Activated naive CD4-positive, alpha-beta T cell treated with anti-CD3 and anti-CD28 coated beads, Interleukin-2, amount 50 U/mL, for 72 hours (primary cell): ENCODE results near the gene HLA-E. TPM values are rescaled to one million over a fixed set of nuclear protein-coding genes. Genes with fewer than 3 reads are reported as not detected.

ENCODE experiments used
- ATAC-seq, 2 donors: fragments of 150-1000 bp; cut with Tn5 transposase; 2 replicates each; pipeline ENCODE4 v1.10.0; 2021; ENCODE audit warnings: mild to moderate bottlenecking in 2 of 2, moderate library complexity in 2 of 2
- DNase-seq, 2 donors: peaks; one replicate each; pipeline ENCODE4 v3.0.0; 2021 to 2022; ENCODE audit warnings: low spot score in 2 of 2
- H3K27ac Mint-ChIP-seq, 2 donors: one replicate each; pipeline ENCODE4 v1.8.0; 2022; ENCODE audit warnings: mild to moderate bottlenecking in 2 of 2, mixed read lengths in 2 of 2
- H3K36me3 Mint-ChIP-seq, 2 donors: one replicate each; pipeline ENCODE4 v1.8.0; 2022; ENCODE audit warnings: mixed read lengths in 2 of 2
- H3K9me3 Mint-ChIP-seq, 2 donors: one replicate each; pipeline ENCODE4 v1.8.0; 2022; ENCODE audit warnings: mixed read lengths in 2 of 2
- total RNA-seq, 2 donors: library from RNA; stranded (reverse); gene quantifications; one replicate each; pipeline ENCODE4 v1.2.3, GENCODE V29; 2022

HLA-E gene
- 100 to 1,000 TPM; 493 to 574 TPM for total RNA-seq

DNA sequence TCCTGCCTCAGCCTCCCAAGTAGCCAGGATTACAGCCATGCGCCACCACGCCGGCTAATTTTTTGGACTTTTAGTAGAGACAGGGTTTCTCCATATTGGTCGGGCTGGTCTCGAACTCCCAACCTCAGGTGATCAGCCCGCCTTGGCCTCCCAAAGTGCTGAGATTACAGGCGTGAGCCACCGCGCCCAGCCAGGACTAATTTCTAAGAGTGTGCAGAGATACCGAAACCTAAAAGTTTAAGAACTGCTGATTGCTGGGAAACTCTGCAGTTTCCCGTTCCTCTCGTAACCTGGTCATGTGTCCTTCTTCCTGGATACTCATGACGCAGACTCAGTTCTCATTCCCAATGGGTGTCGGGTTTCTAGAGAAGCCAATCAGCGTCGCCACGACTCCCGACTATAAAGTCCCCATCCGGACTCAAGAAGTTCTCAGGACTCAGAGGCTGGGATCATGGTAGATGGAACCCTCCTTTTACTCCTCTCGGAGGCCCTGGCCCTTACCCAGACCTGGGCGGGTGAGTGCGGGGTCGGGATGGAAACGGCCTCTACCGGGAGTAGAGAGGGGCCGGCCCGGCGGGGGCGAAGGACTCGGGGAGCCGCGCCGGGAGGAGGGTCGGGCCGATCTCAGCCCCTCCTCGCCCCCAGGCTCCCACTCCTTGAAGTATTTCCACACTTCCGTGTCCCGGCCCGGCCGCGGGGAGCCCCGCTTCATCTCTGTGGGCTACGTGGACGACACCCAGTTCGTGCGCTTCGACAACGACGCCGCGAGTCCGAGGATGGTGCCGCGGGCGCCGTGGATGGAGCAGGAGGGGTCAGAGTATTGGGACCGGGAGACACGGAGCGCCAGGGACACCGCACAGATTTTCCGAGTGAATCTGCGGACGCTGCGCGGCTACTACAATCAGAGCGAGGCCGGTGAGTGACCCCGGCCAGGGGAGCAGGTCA, at the start of gene HLA-E:
HLA-E (plus strand) TSS at position 429 of the 945 bp plus-strand sequence; CDS start at position 452, 23 bp downstream.
- H3K9me3 Mint-ChIP-seq, result no peaks in the 10 kb centered on the region
- H3K36me3 Mint-ChIP-seq, result peaks cover 51 to 53% of the 10 kb centered on the region in 2 donors
- DNase-seq, result peak; percentile 87 to 93
- H3K27ac Mint-ChIP-seq, result peak within 1 kb of the TSS; percentile 99 to 100
- peak; percentile 78 for ATAC-seq

DNA sequence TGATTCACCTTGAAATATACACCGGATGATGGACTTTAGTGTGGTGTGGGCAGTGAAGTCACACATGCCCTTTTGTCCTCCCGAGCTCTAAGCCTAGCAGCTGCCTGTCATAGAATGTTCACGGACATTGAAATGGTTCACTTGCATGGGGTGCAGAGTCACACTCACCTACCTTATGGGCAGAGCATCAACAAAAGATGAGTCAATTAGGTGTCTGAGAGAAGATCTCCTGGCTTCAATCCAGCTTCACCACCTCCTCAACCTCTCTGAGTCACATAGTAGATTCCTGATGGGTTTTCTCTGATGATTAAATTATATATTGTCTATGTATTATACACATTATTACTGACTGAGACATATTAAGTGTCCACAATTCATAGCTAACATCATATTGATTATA, 48.1 kb upstream of the HLA-E start:
- ATAC-seq, result peak; percentile 31 to 85

DNA sequence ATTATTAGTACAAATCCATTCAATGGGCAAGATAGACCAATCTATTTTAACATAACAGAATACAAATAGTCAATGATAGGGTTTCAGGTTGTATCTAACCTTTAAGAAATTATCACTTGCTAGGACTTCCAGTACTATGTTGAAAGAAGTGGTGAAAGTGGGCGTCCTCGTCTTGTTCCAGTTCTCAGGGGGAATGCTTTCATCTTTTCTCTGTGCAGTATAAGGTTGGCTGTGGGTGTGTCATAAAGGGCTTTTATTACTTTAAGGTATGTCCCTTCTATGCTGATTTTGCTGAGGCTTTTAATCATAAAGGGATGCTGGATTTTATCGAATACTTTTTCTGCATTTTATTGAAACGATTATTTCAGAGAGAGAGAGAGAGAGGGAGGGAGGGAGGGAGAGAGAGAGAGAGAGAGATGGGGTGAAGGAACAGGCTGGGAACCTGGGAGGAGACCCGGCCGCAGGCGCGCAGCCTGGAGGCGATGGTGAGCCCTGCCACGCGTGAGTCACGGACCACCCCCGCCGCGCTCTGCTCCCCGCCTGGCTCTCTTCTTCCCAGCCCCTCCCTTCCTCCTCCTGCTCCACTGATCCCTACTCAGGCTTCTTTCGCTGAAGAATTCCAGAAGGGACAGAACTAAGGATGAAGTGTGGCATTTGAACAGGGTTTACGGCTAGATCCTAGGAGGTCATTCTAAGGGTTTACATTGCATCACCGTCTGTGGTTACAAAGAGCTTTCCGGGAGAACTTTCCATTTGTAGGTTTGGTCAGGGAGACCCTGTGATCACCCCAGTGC, 45.5 kb upstream of the HLA-E start:
- no peaks in the 10 kb centered on the region for H3K9me3 Mint-ChIP-seq
- ATAC-seq, result peak in 1 of 2 donors; percentile 46
- peak overlapping the region in 1 of 2 donors; percentile 66 for H3K27ac Mint-ChIP-seq
- DNase-seq, result no peak
- H3K36me3 Mint-ChIP-seq, result no peaks in the 10 kb centered on the region

More for the DNA sequence above, 48.1 kb upstream of the HLA-E start:
- Mint-ChIP-seq H3K27ac (no peak overlapping the region), H3K9me3 (no peaks in the 10 kb centered on the region), H3K36me3 (no peaks in the 10 kb centered on the region)
- no peak for DNase-seq

DNA sequence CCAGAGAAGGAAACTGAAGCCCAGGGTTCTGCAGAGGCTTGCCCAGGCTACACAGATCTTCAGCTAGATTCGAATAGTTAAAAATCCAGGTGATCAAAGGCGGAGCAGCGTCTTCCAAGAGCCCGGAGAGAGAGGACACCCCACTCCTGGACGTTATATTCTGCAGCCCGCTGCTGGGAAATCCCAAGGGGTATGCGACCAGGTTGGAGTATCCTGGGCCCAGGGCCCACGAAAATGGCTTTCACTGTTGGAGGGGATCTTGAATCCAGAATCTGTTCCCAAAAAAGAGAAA, 44.9 kb upstream of the HLA-E start:
- no peak for DNase-seq
- no peak for ATAC-seq
- H3K27ac Mint-ChIP-seq, result no peak overlapping the region
- H3K9me3 Mint-ChIP-seq, result no peaks in the 10 kb centered on the region
- H3K36me3 Mint-ChIP-seq, result no peaks in the 10 kb centered on the region

DNA sequence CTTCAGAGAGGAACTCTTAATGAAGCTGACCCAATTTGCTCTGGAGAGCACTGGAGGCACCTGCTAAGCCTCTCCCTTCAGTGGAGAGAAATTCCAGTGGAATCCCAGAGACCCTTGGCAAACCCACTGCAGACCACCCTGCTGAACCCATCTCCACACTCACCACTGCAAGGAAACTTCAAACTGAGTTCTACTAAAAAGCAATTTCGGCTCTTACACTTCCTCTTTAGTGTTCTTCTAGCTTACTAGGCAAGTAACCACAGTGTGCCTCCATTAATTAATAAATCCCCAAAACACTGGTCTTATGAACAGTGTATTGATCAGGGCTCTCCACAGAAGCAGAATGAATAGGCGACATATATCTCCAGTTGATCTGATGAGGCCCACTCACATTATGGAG, 43.0 kb upstream of the HLA-E start:
- no peak overlapping the region for H3K27ac Mint-ChIP-seq
- H3K36me3 Mint-ChIP-seq, result no peaks in the 10 kb centered on the region
- no peak for ATAC-seq
- no peaks in the 10 kb centered on the region for H3K9me3 Mint-ChIP-seq
- DNase-seq, result no peak

DNA sequence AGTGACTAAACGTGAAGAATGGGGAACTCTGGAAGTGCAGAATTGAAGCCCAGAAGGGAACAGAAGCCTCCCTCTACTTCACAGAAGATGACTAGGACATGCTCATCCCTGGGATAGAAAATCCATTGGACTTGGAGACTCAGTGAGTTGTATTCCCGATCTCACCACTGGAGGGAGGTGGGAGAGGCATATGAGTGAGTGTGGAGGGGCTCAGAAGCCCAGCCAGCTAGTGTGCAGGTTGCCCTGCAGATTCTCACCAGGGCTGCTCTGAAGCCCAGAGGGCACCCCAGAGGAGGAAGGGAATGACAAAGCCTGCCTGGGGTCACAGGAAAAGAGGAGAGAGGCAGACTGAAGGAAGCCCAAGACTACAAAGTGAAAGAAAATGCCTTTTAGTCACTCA, 42.1 kb upstream of the HLA-E start:
- H3K9me3 Mint-ChIP-seq, result no peaks in the 10 kb centered on the region
- ATAC-seq (no peak), DNase-seq (no peak)
- H3K36me3 Mint-ChIP-seq, result no peaks in the 10 kb centered on the region
- H3K27ac Mint-ChIP-seq, result no peak overlapping the region

DNA sequence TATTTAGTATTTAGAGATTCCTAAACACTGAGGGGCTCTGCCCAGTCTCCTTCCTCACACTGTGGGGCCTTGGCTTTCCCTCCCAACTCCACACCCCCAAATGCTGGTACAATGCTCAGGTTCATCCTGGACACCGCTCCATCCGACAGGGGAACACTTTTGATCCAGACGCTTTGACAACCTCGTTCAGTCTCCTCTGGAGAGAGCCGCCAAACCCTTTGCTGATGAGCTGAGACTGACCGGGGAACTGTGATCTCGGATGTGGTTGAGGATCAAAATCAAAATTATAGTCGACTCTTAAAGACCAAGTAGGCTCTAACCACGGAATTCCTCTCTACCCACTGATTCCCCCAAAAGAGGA, 38.8 kb upstream of the HLA-E start:
- Mint-ChIP-seq H3K27ac (no peak overlapping the region), H3K36me3 (no peaks in the 10 kb centered on the region), H3K9me3 (no peaks in the 10 kb centered on the region)
- DNase-seq, result no peak
- peak; percentile 11 to 32 for ATAC-seq

DNA sequence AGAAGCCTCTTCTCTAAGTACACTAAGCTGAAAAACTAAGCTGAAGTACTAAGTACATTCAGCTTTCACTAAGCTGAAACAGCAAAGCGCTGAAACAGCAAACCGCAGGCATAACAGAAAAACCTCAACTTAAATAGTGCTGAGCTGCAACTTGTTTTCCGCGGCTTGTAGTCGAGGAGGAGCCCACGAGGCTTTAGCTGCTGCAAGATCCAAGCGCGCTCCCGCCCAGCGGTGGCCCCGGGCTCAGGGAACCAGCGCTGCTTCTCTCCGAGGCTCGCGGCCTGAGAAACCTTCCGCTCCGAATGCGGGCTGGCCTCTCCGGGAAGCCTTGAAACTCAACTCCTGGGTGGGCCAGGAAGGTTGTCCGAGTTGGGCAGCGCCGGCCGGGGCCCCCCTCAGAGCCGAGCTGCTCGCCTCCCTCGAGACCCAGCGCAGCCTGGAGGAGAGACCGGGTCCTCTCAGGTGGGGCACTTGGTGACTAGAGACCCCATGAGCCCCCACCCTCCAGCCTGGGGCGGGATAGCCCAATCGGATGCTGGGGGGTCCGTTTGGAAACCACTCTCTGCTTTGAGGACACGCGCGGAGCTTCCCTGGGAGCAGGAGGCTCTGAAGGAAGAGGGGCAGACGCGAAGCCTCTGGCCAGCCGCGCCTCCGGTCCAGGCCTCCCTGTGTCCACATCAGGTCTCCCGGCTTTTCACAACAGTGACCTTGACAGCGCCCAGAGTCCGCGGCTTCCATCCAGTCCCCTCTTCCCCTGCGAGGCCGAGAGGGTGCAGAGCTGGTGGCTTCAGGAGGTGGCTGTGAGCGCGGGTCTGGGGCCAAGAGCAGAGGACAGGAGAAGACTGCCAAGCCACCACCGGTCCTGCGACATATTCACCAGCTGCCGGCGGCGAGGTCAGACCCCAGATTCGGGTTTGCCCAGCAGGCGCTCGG, 38.1 kb upstream of the HLA-E start:
- Mint-ChIP-seq H3K27ac (no peak overlapping the region), H3K9me3 (no peaks in the 10 kb centered on the region), H3K36me3 (no peaks in the 10 kb centered on the region)
- peak; percentile 47 to 65 for ATAC-seq
- peak in 1 of 2 donors; percentile 45 for DNase-seq

DNA sequence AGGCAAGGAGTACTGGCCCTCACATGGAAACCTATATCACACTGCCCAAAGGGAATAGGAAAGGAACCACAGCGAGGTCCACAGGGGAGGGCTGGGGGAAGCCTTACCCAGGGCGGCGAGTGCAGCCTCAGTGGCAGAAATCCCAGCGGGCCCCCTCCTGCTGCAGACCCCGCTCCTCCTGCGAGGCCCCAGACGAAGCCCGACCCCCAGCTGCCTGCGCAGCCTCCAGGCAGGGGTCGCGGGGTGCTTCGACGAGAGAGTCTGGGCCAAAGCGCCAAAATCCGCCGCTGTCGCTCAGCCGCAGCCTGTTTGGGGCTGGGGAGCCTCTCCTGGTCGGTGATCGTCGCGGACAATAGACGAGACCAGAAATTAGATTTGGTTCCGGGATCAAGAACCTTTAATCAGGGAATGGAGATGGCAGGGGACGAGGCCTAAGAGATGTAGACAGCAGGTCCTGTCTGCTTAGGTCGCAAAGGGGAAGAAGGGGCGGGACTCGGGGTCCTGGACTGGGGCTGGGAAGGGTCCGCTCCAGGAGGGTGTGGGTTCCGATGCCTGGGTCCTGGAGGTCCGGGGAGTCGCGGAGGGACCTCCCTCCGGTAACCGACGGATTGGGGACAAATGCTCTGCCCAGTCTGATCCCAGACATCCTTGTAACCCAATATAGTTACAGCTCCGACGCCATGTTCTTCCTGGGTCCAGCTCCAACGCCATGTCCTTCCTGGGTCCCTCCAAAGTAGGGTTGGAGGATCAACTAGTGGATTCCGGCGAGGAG, 36.4 kb upstream of the HLA-E start:
- Mint-ChIP-seq H3K36me3 (no peaks in the 10 kb centered on the region), H3K27ac (no peak overlapping the region), H3K9me3 (no peaks in the 10 kb centered on the region)
- ATAC-seq (no peak), DNase-seq (no peak)

DNA sequence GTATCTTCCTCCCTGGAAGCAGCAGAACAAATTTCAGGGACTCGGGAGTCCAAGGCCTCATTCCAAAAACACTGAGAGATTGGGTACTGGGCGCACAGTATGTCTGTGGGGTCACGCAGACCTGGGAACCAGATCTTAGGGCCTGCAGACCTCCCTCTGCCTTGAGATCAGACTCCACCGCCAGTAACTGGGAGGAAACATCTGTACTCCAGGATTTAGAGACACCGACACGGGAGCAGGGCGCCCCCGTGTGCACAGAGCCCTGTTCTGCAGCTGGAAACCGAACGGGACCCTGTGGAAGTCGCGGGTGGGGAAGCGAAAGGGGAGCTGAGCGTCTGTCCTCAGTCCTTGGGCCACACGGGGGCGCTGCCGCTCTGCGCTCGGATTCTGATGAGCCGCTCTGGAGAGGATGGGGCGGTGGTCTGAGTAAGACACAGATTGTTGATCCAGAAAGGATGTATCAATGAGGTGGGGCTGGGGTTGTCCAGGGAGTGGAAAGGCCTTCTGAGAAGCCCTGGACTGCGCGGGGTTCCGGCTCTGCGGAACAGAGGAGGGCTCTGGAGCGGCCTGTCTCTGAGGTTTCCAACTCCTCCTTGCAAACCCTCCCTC, 35.7 kb upstream of the HLA-E start:
- no peak overlapping the region for H3K27ac Mint-ChIP-seq
- DNase-seq, result peak; percentile 78 to 92
- peaks cover 0 to 2% of the 10 kb centered on the region in 2 donors for H3K36me3 Mint-ChIP-seq
- peak; percentile 89 to 95 for ATAC-seq
- no peaks in the 10 kb centered on the region for H3K9me3 Mint-ChIP-seq

DNA sequence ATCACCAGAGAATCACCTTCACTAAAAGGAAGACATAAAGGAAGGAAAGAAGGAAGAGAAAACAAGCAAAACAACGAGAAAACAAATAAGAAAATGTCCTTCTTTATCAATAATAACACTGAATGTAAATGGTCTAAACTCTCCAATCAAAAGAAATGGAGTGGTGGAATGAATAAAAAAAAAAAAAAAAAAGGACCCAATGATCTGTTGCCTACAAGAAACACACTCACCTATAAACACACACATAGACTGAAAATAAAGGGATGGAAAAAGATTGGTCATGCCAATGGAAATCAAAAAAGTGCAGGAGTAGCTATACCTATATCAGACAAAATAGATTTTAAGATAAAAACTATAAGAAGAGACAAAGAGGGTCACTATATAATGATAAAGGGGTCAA, 30.2 kb upstream of the HLA-E start:
- DNase-seq (no peak), ATAC-seq (no peak)
- Mint-ChIP-seq H3K36me3 (peaks cover 0 to 19% of the 10 kb centered on the region in 2 donors), H3K9me3 (peaks cover 0 to 6% of the 10 kb centered on the region in 2 donors), H3K27ac (no peak overlapping the region)

DNA sequence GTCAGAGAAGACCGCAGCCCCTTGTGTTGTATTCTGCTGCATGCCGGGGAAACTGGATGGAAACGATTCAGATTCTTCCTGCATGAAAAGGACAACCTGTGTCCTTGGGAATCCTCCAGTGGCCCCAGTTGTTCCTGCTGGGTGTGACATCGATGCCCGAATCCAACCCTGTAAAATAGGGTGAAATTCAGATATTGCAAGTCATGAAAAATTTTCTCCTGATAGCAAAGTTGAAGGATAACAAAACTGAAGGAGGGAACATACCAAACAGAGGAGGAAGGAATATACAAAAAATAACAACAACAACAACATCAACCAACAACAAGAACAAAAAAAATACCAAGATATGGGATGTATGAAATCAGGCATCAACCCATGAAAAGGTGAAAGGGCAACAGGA, 28.3 kb upstream of the HLA-E start:
- ATAC-seq (no peak), DNase-seq (no peak)
- H3K36me3 Mint-ChIP-seq, result peaks cover 0 to 19% of the 10 kb centered on the region in 2 donors
- H3K9me3 Mint-ChIP-seq, result peaks cover 0 to 6% of the 10 kb centered on the region in 2 donors
- H3K27ac Mint-ChIP-seq, result no peak overlapping the region

DNA sequence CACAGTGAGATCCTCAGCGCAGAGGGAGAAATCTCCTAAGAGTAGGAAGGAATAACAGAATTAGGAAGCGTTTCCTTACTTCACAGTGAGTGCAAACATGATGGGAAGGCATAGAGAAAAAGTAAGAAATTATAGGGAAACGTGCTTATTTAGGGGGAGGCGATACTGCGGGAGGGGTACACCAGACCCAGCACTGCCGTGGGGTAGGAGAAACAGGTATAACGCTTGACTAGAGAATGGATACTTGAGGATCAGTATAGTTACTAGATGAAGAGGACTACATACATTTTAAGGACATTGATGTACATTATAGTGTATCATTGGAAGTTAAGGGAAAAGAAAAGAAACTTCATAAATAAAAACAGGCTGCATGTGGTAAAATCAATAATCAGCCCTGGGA, 26.8 kb upstream of the HLA-E start:
- Mint-ChIP-seq H3K27ac (no peak overlapping the region), H3K36me3 (peaks cover 0 to 19% of the 10 kb centered on the region in 2 donors), H3K9me3 (peaks cover 0 to 6% of the 10 kb centered on the region in 2 donors)
- ATAC-seq (no peak), DNase-seq (no peak)

DNA sequence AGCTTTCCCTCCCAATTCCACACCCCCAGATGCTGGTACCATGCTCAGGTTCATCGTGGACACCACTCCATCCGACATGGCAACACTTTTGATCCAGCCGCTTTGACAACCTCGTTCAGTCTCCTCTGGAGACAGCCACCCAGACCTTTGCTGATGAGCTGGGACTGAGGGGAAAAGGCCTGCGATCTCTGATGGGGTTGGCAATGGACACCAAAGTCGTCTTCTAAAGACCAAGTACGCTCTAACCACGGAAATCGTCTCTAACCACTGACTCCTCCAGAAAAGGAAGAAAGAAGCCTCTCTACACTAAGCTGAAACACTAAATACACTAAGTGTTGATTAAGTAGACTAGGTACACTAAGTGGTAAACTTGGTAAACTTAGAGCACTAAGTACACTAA, 26.1 kb upstream of the HLA-E start:
- ATAC-seq, result no peak

More for the DNA sequence above, 26.1 kb upstream of the HLA-E start:
- no peak for DNase-seq
- Mint-ChIP-seq H3K36me3 (peaks cover 0 to 19% of the 10 kb centered on the region in 2 donors), H3K27ac (no peak overlapping the region), H3K9me3 (peaks cover 0 to 6% of the 10 kb centered on the region in 2 donors)
